HEK293 (cell line): ENCODE results near the gene SAPCD1.

Source experiments
- CTCF ChIA-PET: fragments of 350-600 bp; formaldehyde crosslinking; extraction: SDS; loops from one replicate; lab custom pipeline; 2021; ENCODE audit warnings: antibody characterized with exemption; lab: Yijun Ruan, JAX
- POLR2A ChIA-PET: fragments of 300-600 bp; formaldehyde crosslinking; extraction: SDS; loops from one replicate; lab custom pipeline; 2020; ENCODE audit warnings: antibody characterized with exemption, inconsistent platforms; lab: Yijun Ruan, JAX
- H3K27ac ChIP-seq: fragments of 200-500 bp; sonication (Bioruptor generic); 2 replicates; pipeline ENCODE4 v1.5.1; 2014; ENCODE audit warnings: low read depth, low read length, control low read depth, inconsistent platforms; ENCODE audit errors: extremely low read depth
- H3K36me3 ChIP-seq, 2 experiments: fragments of 200-500 bp in 1 of 2; sonication (Bioruptor generic) in 1 of 2; 1 replicate in 1 of 2; 2 replicates in 1 of 2; pipeline ENCODE4 v1.5.1; 2014 to 2017; ENCODE audit warnings: inconsistent platforms in 2 of 2, low read length in 2 of 2; ENCODE audit not compliant: control insufficient read depth in 2 of 2, insufficient read depth in 1 of 2
- H3K4me1 ChIP-seq: fragments of 200-500 bp; sonication (Bioruptor generic); 2 replicates; pipeline ENCODE4 v1.5.1; 2014; ENCODE audit warnings: mild to moderate bottlenecking, low read length, inconsistent platforms; ENCODE audit not compliant: control insufficient read depth, insufficient read depth
- H3K4me3 ChIP-seq: 2 replicates; pipeline ENCODE4 v1.5.1; 2011; ENCODE audit warnings: low read depth, mild to moderate bottlenecking, control low read depth, low read length, moderate library complexity
- H3K9me3 ChIP-seq: fragments of 200-500 bp; sonication (Bioruptor generic); 2 replicates; pipeline ENCODE4 v1.5.1; 2014; ENCODE audit warnings: low read depth, low read length, inconsistent platforms; ENCODE audit not compliant: control insufficient read depth, insufficient read depth
- GLI2 ChIP-seq: fragments of 450-650 bp; formaldehyde crosslinking; IDR thresholded peaks from 2 replicates; pipeline ENCODE4; 2017; ENCODE audit warnings: missing biosample characterization, missing genetic modification characterization, low read depth, borderline replicate concordance
- IKZF3 ChIP-seq: fragments of 450-650 bp; IDR thresholded peaks from 2 replicates; pipeline ENCODE4 v1.5.0; 2018; ENCODE audit warnings: missing biosample characterization, mild to moderate bottlenecking, missing genetic modification characterization, moderate library complexity
- SCRT2 ChIP-seq: fragments of 450-650 bp; formaldehyde crosslinking; IDR thresholded peaks from 2 replicates; pipeline ENCODE4 v1.5.1; 2016; ENCODE audit warnings: missing biosample characterization, missing genetic modification characterization
- WT1 ChIP-seq: fragments of 450-650 bp; formaldehyde crosslinking; IDR thresholded peaks from 2 replicates; pipeline ENCODE4 v1.5.1; 2016; ENCODE audit warnings: missing biosample characterization, missing genetic modification characterization
- ZNF16 ChIP-seq: fragments of 450-650 bp; formaldehyde crosslinking; IDR thresholded peaks from 2 replicates; pipeline ENCODE4 v1.5.1; 2016; ENCODE audit warnings: low read depth, missing biosample characterization, missing genetic modification characterization
- ZNF202 ChIP-seq: fragments of 450-650 bp; formaldehyde crosslinking; IDR thresholded peaks from 2 replicates; pipeline ENCODE4 v1.5.1; 2016; ENCODE audit warnings: missing biosample characterization, missing genetic modification characterization, borderline replicate concordance
- ZNF530 ChIP-seq: fragments of 450-650 bp; formaldehyde crosslinking; IDR thresholded peaks from 2 replicates; pipeline ENCODE4 v1.5.1; 2016; ENCODE audit warnings: low read depth, missing biosample characterization, missing genetic modification characterization
- ZNF791 ChIP-seq: fragments of 450-650 bp; formaldehyde crosslinking; IDR thresholded peaks from 2 replicates; pipeline ENCODE4 v1.5.1; 2016; ENCODE audit warnings: missing biosample characterization, missing genetic modification characterization
- ZSCAN16 ChIP-seq: fragments of 450-650 bp; formaldehyde crosslinking; IDR thresholded peaks from 2 replicates; pipeline ENCODE4 v1.5.1; 2016; ENCODE audit warnings: missing biosample characterization, missing genetic modification characterization
- TF ChIP-seq, protein P1 (sequence below): fragments of 450-650 bp; formaldehyde crosslinking; IDR thresholded peaks from 2 replicates; pipeline ENCODE4 v1.5.1; 2016; ENCODE audit warnings: missing biosample characterization, missing genetic modification characterization
- TF ChIP-seq, protein P2 (sequence below): fragments of 450-650 bp; formaldehyde crosslinking; IDR thresholded peaks from 2 replicates; pipeline ENCODE4 v1.5.1; 2016; ENCODE audit warnings: missing biosample characterization, missing genetic modification characterization
- TF ChIP-seq, protein P3 (sequence below): fragments of 450-650 bp; formaldehyde crosslinking; IDR thresholded peaks from 2 replicates; pipeline ENCODE4 v1.5.1; 2016; ENCODE audit warnings: missing biosample characterization, missing genetic modification characterization
- TF ChIP-seq, protein P4 (sequence below): fragments of 450-650 bp; formaldehyde crosslinking; IDR thresholded peaks from 2 replicates; pipeline ENCODE4 v1.5.1; 2017; ENCODE audit warnings: missing biosample characterization, missing genetic modification characterization

SAPCD1 gene

DNA sequence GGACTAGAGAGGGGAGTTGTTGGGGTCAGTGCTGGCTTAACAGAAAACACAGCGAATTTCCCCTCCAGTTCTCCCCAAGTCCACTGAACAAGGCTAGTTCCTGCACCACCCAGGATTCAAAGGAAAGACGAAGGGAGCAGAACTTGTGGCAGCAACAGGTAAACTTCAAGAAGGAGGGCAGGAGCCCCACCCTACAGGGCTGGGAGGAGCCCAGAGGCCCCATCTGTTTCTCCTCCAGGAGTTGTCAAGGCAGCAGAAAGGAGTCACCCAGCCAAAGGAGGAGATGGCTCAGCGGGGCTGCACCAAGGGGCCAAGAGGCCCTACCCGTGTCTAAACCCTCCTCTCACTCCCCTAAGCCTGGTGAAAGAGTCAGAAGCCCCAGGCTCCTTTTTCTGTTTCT lies 1.7 kb downstream of the SAPCD1 start:
- H3K9me3 ChIP-seq, result no peaks in the 10 kb centered on the region
- H3K27ac ChIP-seq, result no peak overlapping the region
- H3K4me3 ChIP-seq, result no peak overlapping the region
- POLR2A ChIA-PET, result interaction anchor here (0.6 to 1.7 kb wide), 3 partner anchors 25 to 70 kb away, joined by 4 to 8 read pairs (median 5); partner anchors contain the start of genes HSPA1B and MSH5
- TF ChIP-seq SCRT2 (tag by site-specific recombination) (peak; percentile 81; the same call in 1 of the 2 replicates), WT1 (tag by site-specific recombination) (peak; percentile 35; the same call in 1 of the 2 replicates)
- TF ChIP-seq, protein P1, sequence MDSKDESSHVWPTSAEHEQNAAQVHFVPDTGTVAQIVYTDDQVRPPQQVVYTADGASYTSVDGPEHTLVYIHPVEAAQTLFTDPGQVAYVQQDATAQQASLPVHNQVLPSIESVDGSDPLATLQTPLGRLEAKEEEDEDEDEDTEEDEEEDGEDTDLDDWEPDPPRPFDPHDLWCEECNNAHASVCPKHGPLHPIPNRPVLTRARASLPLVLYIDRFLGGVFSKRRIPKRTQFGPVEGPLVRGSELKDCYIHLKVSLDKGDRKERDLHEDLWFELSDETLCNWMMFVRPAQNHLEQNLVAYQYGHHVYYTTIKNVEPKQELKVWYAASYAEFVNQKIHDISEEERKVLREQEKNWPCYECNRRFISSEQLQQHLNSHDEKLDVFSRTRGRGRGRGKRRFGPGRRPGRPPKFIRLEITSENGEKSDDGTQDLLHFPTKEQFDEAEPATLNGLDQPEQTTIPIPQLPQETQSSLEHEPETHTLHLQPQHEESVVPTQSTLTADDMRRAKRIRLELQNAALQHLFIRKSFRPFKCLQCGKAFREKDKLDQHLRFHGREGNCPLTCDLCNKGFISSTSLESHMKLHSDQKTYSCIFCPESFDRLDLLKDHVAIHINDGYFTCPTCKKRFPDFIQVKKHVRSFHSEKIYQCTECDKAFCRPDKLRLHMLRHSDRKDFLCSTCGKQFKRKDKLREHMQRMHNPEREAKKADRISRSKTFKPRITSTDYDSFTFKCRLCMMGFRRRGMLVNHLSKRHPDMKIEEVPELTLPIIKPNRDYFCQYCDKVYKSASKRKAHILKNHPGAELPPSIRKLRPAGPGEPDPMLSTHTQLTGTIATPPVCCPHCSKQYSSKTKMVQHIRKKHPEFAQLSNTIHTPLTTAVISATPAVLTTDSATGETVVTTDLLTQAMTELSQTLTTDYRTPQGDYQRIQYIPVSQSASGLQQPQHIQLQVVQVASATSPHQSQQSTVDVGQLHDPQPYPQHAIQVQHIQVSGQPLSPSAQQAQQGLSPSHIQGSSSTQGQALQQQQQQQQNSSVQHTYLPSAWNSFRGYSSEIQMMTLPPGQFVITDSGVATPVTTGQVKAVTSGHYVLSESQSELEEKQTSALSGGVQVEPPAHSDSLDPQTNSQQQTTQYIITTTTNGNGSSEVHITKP (tag by site-specific recombination), result no peak
- H3K36me3 ChIP-seq, result peaks cover 13 to 57% of the 10 kb centered on the region in 2 experiments; a peak in 2 of 3 replicates
- CTCF ChIA-PET, result interaction anchor here (0.7 to 2.1 kb wide), 2 partner anchors 9 to 16 kb away, joined by 3 to 5 read pairs; no protein-coding TSS in a partner anchor
- H3K4me1 ChIP-seq, result no peaks in the 10 kb centered on the region

DNA sequence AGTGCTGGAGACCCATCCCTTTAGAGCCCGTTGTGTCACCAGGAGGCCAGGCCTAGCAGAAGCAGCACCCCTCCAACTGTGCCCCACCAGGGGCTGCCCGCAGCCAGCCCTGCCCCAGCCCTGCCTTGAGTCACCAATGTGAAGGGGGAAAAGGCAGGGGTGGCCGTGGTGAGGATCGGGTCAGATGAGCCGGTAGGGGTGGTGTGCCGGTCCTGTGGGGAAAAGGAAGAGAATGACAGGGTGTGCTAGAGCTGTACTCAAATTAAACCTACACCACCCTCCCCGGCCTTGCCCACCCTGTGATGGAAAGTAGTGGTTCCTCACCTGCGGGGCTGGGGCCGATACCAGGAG lies 3.1 kb downstream of the SAPCD1 start:
- Histone ChIP-seq H3K27ac (no peak overlapping the region; the same call in 1 of the 2 replicates), H3K4me3 (no peak overlapping the region), H3K4me1 (no peaks in the 10 kb centered on the region), H3K9me3 (no peaks in the 10 kb centered on the region), H3K36me3 (peaks cover 4 to 44% of the 10 kb centered on the region in 2 experiments; a peak in 1 of 3 replicates)
- ChIA-PET CTCF (interaction anchor here (0.6 to 1.9 kb wide), 2 partner anchors 12 to 30 kb away, joined by 3 to 6 read pairs; partner anchors contain the start of gene VARS1), POLR2A (interaction anchor here (0.8 kb wide), 2 partner anchors 13 to 50 kb away, joined by 3 read pairs; partner anchors contain the start of genes HSPA1A and HSPA1L)
- TF ChIP-seq ZNF202 (tag by site-specific recombination) (no peak), ZSCAN16 (no peak), IKZF3 (tag by site-specific recombination) (no peak), ZNF791 (tag by site-specific recombination) (no peak), ZNF16 (tag by site-specific recombination) (no peak), ZNF530 (no peak), GLI2 (tag by site-specific recombination) (no peak)
- TF ChIP-seq, protein P2, sequence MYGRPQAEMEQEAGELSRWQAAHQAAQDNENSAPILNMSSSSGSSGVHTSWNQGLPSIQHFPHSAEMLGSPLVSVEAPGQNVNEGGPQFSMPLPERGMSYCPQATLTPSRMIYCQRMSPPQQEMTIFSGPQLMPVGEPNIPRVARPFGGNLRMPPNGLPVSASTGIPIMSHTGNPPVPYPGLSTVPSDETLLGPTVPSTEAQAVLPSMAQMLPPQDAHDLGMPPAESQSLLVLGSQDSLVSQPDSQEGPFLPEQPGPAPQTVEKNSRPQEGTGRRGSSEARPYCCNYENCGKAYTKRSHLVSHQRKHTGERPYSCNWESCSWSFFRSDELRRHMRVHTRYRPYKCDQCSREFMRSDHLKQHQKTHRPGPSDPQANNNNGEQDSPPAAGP (tag by site-specific recombination), result no peak
- TF ChIP-seq, protein P3, sequence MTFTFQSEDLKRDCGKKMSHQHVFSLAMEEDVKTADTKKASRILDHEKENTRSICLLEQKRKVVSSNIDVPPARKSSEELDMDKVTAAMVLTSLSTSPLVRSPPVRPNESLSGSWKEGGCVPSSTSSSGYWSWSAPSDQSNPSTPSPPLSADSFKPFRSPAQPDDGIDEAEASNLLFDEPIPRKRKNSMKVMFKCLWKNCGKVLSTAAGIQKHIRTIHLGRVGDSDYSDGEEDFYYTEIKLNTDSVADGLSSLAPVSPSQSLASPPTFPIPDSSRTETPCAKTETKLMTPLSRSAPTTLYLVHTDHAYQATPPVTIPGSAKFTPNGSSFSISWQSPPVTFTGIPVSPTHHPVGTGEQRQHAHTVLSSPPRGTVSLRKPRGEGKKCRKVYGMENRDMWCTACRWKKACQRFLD (tag by site-specific recombination), result no peak
- TF ChIP-seq, protein P4, sequence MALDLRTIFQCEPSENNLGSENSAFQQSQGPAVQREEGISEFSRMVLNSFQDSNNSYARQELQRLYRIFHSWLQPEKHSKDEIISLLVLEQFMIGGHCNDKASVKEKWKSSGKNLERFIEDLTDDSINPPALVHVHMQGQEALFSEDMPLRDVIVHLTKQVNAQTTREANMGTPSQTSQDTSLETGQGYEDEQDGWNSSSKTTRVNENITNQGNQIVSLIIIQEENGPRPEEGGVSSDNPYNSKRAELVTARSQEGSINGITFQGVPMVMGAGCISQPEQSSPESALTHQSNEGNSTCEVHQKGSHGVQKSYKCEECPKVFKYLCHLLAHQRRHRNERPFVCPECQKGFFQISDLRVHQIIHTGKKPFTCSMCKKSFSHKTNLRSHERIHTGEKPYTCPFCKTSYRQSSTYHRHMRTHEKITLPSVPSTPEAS (tag by site-specific recombination), result no peak
